ENCODE data around the gene TRPV2.

TRPV2 gene, protein sequence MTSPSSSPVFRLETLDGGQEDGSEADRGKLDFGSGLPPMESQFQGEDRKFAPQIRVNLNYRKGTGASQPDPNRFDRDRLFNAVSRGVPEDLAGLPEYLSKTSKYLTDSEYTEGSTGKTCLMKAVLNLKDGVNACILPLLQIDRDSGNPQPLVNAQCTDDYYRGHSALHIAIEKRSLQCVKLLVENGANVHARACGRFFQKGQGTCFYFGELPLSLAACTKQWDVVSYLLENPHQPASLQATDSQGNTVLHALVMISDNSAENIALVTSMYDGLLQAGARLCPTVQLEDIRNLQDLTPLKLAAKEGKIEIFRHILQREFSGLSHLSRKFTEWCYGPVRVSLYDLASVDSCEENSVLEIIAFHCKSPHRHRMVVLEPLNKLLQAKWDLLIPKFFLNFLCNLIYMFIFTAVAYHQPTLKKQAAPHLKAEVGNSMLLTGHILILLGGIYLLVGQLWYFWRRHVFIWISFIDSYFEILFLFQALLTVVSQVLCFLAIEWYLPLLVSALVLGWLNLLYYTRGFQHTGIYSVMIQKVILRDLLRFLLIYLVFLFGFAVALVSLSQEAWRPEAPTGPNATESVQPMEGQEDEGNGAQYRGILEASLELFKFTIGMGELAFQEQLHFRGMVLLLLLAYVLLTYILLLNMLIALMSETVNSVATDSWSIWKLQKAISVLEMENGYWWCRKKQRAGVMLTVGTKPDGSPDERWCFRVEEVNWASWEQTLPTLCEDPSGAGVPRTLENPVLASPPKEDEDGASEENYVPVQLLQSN

DNA sequence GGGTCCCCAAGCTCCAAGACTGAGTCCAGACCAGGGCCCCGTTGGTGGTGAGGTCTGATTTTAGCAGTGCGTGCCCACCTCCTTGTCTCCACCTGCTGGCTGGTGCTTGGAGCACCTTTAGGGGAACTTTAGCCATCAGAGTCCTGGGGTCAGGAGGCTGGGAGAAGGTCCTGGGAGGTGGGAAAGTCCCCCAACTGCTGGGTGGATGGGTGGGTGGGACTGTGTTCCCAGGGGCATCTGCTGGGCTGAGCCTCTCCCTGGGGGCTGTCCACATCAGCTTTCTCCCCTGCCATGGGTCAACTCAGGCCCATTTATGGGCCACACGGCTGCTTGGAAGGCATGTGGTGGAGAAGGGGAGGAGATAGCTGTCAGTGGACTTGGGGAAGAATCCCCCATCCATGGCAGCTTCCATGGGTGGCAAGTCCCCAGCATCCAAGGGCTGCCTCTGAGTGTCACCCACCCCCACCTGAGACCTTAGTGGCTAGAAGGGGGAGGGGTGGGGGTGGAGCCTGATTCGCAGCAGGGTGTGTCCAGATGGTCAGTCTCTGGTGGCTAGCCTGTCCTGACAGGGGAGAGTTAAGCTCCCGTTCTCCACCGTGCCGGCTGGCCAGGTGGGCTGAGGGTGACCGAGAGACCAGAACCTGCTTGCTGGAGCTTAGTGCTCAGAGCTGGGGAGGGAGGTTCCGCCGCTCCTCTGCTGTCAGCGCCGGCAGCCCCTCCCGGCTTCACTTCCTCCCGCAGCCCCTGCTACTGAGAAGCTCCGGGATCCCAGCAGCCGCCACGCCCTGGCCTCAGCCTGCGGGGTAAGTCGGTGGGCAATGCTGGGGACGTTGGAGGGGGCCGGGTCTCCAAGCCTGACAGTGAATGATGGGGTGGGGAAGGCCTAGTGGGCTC lies at the start of gene TRPV2:
TRPV2 (plus strand) TSS at position 541 of the 894 bp plus-strand sequence. CDS start 2,098 bp downstream, outside the sequence.
- ChIA-PET CTCF (interaction anchor here (0.6 to 7.4 kb wide), 32 partner anchors 8 to 346 kb away, joined by 3 to 69 read pairs (median 5); partner anchors contain the start of genes CENPV and UBB), POLR2A (interaction anchor here (0.5 to 2.5 kb wide), 8 partner anchors 14 to 210 kb away, joined by 3 to 23 read pairs (median 4); partner anchors contain the start of gene UBB)
- TF ChIP-seq, protein P1, sequence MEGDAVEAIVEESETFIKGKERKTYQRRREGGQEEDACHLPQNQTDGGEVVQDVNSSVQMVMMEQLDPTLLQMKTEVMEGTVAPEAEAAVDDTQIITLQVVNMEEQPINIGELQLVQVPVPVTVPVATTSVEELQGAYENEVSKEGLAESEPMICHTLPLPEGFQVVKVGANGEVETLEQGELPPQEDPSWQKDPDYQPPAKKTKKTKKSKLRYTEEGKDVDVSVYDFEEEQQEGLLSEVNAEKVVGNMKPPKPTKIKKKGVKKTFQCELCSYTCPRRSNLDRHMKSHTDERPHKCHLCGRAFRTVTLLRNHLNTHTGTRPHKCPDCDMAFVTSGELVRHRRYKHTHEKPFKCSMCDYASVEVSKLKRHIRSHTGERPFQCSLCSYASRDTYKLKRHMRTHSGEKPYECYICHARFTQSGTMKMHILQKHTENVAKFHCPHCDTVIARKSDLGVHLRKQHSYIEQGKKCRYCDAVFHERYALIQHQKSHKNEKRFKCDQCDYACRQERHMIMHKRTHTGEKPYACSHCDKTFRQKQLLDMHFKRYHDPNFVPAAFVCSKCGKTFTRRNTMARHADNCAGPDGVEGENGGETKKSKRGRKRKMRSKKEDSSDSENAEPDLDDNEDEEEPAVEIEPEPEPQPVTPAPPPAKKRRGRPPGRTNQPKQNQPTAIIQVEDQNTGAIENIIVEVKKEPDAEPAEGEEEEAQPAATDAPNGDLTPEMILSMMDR (IDR thresholded peaks at IDR 0.05; ENCODE audit: control extremely low read depth, extremely low read depth, low read depth, missing control alignments): peak; percentile 86
- peak; percentile 78 for DNase-seq (ENCODE audit: extremely low spot score)

DNA sequence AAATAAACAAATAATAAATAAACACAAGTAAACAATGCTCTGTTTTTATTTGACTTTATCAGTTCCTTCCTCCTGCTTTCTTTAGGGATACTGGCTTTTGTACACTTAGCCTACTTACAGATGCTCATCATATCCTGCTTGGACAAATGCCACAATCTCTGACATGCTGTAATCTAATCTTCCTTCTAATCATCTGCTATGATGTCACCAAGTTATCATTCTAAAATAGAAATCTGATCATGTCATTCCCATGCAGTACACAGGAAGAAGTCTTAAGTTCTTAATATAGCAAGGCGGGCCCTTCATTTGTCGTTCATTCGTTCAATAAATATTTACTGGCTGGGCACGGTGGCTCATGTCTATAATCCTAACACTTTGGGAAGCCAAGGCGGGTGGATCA lies 43.6 kb upstream of the TRPV2 start:
- no peak for DNase-seq (ENCODE audit: extremely low spot score)
- CTCF ChIA-PET: interaction anchor here (0.7 to 3.6 kb wide), 3 partner anchors 8 to 150 kb away, joined by 3 to 38 read pairs (median 4); no protein-coding TSS in a partner anchor
- POLR2A ChIA-PET: interaction anchor here (0.6 kb wide), 1 partner anchor 9 kb away, joined by 3 read pairs; the partner anchor contains the start of gene UBB
- TF ChIP-seq, protein P1 (IDR thresholded peaks at IDR 0.05; ENCODE audit: control extremely low read depth, extremely low read depth, low read depth, missing control alignments): no peak

DNA sequence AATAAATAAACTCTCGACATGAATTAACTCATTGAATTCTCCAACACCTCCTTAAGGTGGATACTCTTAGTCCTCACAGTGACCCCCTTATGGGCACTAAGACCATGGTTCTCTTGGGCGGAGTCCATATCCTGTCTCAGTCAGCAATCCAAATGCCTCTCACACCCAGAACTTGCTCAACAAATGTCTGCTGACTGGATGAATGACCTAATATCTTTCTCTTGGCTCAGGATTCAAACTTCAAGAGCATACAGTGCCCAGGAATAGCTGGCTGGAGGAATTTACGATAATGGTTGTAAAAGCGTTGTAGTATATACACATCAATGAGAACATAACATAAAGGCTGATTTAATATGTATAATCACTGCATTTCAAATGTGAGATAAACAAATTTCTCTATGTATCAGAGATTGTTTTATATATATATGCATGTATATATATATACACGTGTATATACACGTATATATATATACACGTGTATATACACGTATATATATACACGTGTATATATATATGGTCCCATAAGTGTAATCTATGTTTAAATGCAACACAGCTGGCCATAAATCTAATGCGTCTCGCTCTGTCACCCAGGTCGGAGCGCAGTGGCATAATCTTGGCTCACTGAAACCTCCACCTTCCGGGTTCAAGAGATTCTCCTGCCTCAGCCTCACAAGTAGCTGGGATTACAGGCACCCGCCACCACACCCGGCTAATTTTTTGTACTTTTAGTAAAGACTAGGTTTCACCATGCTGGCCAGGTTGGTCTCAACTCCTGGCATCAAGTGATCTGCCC lies 41.0 kb upstream of the TRPV2 start:
- TF ChIP-seq, protein P1 (IDR thresholded peaks at IDR 0.05; ENCODE audit: control extremely low read depth, extremely low read depth, low read depth, missing control alignments): no peak
- ChIA-PET CTCF (interaction anchor here (0.9 to 3.6 kb wide), 6 partner anchors 10 to 408 kb away, joined by 3 to 38 read pairs (median 3); partner anchors contain the start of gene TRPV2), POLR2A (no interaction called here)
- DNase-seq (ENCODE audit: extremely low spot score): no peak

DNA sequence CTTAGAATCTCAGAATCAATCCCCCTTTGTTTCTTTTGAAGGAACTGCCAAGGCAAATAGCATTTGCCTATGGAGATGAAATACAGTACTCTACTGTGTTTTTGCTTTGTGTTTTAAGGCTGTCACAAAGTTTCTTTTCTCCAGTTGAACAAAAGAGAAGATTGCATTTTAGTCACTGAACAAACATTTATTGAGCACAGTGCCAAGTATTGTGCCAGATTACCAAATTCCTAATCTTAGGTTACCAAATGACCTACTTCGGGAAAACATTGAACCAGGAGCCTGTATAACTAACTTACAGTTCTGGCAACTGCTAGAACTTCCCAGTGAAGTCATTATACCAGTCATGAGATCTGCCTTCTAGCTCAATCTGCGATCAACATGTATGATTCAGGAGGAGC lies 37.4 kb upstream of the TRPV2 start:
- DNase-seq (ENCODE audit: extremely low spot score): no peak
- TF ChIP-seq, protein P1 (IDR thresholded peaks at IDR 0.05; ENCODE audit: control extremely low read depth, extremely low read depth, low read depth, missing control alignments): no peak
- POLR2A ChIA-PET: no interaction called here
- CTCF ChIA-PET: interaction anchor here (0.8 to 3.9 kb wide), 4 partner anchors 13 to 45 kb away, joined by 3 to 43 read pairs (median 5); partner anchors contain the start of gene TRPV2

DNA sequence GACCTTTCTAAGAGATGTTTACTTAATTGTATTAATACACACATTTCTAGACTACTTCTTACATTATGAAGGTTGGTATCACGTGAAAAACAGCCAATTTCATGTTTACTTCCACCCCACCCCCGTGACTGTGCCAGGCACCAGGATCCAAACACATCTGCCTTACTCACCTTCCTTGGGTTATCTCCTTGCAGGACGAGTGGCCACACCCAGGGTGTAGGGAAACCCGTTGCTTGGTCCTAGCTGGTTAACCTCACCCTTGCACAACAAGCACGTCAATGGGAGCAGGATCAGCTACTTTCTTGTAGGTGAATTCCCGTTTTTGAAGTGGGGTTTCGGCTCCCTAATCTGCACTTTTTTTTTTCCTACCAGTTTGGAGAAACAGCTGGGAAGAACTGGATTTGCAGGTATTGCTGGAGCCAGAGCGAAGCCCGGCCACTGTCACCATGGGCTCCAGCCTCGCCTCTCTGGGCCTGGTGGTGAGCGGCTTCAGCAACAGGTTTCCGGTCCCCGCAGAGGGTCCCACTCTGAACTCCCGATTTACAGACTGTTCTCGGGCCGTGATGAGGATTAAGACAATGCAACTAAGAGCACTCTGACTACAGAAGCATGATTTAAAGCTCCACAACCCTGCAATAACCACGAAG lies 36.6 kb upstream of the TRPV2 start:
- ChIA-PET CTCF (interaction anchor here (0.6 to 3.9 kb wide), 5 partner anchors 12 to 44 kb away, joined by 3 to 43 read pairs (median 4); partner anchors contain the start of gene TRPV2), POLR2A (no interaction called here)
- TF ChIP-seq, protein P1 (IDR thresholded peaks at IDR 0.05; ENCODE audit: control extremely low read depth, extremely low read depth, low read depth, missing control alignments): no peak
- DNase-seq (ENCODE audit: extremely low spot score): no peak
